Measurements from ENCODE around the gene CIB4.

DNA sequence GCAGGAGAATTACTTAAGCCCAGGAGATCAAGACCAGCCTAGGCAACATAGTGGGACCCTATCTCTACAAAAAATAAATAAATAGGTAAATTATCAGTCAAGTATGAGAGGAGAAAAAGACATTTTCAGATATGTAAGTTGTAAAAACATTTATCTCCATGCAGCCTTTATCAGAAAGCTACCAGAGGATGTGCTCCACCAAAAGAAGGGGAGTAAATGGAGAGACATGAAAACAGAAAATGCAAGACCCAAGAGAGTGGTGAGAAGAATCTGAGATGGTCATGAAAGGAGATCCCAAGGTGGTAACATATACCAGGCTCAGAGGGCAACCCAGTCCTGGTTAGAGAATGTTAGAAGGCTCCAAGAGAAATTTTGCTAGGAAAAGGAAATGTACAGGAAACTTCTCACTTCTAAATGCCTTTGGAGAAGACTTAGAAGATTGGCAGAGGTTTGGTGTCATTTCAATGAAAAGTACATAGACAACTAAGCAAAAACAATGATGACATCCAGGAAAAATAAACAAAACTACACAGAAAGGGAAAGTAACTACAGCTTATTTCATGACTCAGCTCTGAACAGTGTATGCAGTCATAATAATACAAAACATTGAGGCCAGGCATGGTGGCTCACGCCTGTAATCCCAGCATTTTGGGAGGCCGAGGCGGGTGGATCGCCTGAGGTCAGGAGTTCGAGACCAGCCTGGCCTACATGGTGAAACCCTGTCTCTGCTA is 19.5 kb downstream of the CIB4 start:
- TF ChIP-seq EZH2 (IDR thresholded peaks at IDR 0.05; ENCODE audit: insufficient read depth, poor library complexity, severe bottlenecking) (no peak), EZH2phosphoT487 (IDR thresholded peaks at IDR 0.05; ENCODE audit: insufficient read depth, low read depth) (no peak)

All from GM23248 (cell line).